Activated T-helper 9 cell treated with anti-CD3 and anti-CD28 coated beads, Interleukin-2, amount 50 U/mL, for 16 hours (primary cell): Measurements from ENCODE around the gene TMPRSS2.

Experiments used
- DNase-seq: peaks from one replicate; pipeline ENCODE4 v3.0.0-alpha.2; 2020; ENCODE audit warnings: low read depth

The TMPRSS2 gene

GRCh38 chr21:41507521-41508414 lies at the start of gene TMPRSS2:
Gene TMPRSS2, minus strand, starts transcription at chr21:41508158. Its CDS starts 10,025 bp downstream, at chr21:41498133.
- no peak for DNase-seq

- DNase-seq, result no peak
Measured at GRCh38 chr21:41555057-41555456, 47.1 kb upstream of the TMPRSS2 start.

GRCh38 chr21:41552254-41552653 lies 44.3 kb upstream of the TMPRSS2 start:
- no peak for DNase-seq

DNA sequence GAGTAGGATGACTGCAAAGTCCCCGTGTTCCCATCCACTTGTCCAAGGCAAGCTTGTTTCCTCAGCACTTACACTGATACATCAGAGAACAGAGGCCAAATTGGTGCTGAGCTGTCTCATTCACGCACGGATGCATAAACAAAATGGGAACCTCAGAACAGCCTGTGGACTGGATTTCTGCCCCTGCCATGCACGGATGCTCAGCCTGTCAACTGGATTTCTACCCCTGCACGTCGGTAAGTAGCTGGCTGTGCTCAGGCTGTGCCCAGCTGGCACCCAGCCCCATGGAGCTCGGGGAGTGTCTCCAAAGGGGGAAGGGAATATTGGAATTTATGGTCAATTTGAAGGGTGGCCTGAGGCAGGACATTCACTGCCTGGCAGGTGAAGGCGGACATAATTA lies 40.8 kb upstream of the TMPRSS2 start:
- no peak for DNase-seq

DNA sequence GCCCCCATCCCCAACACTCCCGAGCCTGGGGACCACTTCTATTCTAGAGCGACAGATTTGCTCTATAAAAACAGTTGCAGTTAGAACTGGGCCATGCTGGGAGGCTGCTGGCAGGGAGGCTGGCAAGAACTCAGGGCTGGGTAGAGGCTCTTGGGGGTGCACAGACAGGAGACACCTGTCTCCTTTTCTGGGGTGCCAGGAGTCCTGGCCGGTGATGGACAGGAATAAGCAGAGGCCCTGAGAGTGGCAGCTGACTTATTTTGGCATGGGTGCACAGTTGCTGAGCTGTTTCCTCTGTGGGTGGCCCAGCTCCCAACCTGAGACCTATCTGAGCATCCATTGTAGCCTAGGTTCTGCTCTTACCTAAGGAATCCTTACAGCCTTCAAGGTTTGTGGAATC lies 39.2 kb upstream of the TMPRSS2 start:
- no peak for DNase-seq

GRCh38 chr21:41545500-41546359 lies 37.8 kb upstream of the TMPRSS2 start:
- DNase-seq, result no peak

GRCh38 chr21:41542727-41543126 lies 34.8 kb upstream of the TMPRSS2 start:
- no peak for DNase-seq

- no peak for DNase-seq
Measured at GRCh38 chr21:41537356-41537755, 29.4 kb upstream of the TMPRSS2 start.

DNA sequence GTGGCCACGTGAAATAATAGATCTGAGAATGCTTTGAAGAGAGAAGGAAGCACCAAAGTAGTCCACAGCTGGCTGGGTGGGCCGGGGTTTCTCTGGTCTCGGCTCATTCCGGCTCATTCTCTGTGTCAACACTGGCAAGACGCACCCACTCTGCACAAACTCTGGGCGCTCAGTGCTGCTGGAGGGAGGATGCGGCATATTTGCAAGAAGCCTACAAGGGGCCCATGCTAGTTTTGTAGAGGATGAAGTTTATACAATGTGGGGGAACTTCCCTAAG lies 28.8 kb upstream of the TMPRSS2 start:
- DNase-seq, result no peak

GRCh38 chr21:41536076-41536826 lies 28.3 kb upstream of the TMPRSS2 start:
- DNase-seq, result no peak

DNA sequence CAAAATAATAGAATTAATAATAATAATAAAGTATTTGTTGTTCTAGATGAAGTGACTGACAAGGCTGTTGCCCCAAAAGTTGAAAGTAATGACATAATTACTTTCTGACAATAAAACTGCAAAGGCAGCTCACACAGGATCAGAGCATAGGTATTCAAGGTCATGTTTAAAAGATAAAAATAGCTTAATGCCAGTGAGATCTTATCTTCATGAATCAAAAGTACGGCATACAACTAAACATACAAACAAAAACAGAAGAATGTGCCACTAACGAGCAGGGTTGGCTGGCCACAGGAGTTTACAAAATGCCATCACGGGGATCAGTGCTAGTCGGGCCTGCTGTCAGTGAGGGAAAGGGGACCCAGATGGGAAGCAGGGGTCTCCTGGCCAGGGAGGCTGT lies 22.4 kb upstream of the TMPRSS2 start:
- no peak for DNase-seq

DNA sequence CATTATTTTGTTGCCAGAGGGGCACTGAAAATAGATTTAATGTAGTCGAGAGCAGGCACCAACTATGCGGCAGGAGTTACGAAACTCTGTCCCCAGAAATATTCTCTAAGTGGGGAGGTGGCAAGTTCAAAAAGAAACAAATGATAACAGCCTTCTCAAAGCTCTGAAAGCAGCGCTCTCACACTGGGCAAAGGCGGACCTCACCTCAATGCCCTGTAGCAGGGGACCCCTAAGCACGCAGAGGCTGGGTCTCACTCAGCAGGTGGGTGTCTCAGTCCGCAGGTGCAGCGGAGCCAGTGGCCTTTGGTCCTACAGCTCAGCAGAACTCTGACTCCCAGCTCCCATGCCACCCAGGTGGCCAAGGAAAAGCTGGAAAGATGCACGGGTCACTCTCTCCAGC lies 21.8 kb upstream of the TMPRSS2 start:
- DNase-seq, result no peak

GRCh38 chr21:41526478-41527087 lies 18.6 kb upstream of the TMPRSS2 start:
- DNase-seq, result no peak

- no peak for DNase-seq
Measured at GRCh38 chr21:41523175-41523574, 15.2 kb upstream of the TMPRSS2 start.

GRCh38 chr21:41521489-41522027 lies 13.6 kb upstream of the TMPRSS2 start:
- no peak for DNase-seq

- no peak for DNase-seq
Measured at GRCh38 chr21:41520560-41521442, 12.8 kb upstream of the TMPRSS2 start.

GRCh38 chr21:41519806-41520559 lies 12.0 kb upstream of the TMPRSS2 start:
- DNase-seq, result no peak

GRCh38 chr21:41518757-41519156 lies 10.8 kb upstream of the TMPRSS2 start:
- no peak for DNase-seq

GRCh38 chr21:41511858-41512257 lies 3.9 kb upstream of the TMPRSS2 start:
- DNase-seq, result no peak

GRCh38 chr21:41510500-41510899 lies 2.5 kb upstream of the TMPRSS2 start:
- DNase-seq, result no peak
